Stimulated activated CD4-positive, alpha-beta T cell treated with anti-CD3 and anti-CD28 coated beads, Interleukin-4, amount 100 ng/mL, for 4 hours (primary cell): ENCODE results near the gene NCK1.

Source experiments
- DNase-seq, 2 experiments: peaks; one replicate each; pipeline ENCODE4 v3.0.0-alpha.2; 2020

NCK1 gene

DNA sequence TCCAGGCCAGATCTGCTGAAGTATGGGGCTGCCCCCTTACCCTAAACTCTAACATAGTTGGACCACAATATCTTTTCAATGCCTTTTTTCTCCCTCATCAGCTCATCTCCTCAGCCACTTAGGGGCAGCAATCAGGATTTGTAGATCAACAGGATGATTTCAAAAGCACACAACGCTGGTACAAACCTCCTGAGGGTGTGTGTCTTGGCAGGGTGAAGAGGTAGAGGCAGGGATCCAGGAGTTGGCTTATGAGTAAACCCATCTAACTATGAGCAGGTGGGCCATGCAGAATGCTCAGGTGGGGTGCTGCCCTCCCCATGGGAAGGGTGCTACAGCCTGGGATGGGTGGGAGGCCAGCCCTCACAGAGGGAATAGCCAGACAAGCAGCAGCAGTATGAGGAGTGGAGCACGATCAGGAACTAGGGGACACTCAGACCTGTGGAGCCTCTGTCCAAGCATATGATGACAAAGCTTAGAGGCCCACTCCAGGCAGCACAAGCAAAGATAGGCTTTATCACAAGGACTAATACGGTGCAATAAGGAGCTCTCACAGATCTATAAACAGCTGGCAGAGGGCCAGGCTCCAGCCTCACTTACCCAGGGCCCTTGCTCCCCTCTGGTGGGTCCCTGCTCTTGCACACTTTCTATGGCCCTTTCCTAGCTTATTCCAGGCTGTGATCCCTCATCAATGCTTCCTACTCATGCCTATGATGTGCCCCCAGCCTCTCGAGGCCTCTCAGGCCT lies 127.9 kb downstream of the NCK1 start:
- DNase-seq, result no peak

DNA sequence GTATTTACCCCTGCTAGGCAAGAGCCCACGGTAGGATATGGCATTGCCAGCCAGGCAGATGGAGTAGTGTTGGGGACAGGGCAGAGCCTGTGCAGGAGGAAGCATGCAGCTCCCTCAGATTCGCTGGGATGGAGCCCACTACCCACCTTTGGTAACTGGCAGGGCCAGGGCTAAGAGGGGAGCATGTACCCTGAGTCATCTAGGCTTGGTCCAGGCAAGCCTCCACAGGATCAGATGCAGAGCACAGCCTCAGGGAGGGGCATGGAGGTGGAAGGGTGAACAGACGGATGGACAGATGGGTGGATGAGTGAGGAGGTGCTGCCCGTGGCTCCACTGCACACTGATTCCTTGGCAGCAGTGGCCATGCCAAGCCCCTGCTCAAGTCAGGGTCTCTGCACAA lies 128.8 kb downstream of the NCK1 start:
- DNase-seq, result no peak

DNA sequence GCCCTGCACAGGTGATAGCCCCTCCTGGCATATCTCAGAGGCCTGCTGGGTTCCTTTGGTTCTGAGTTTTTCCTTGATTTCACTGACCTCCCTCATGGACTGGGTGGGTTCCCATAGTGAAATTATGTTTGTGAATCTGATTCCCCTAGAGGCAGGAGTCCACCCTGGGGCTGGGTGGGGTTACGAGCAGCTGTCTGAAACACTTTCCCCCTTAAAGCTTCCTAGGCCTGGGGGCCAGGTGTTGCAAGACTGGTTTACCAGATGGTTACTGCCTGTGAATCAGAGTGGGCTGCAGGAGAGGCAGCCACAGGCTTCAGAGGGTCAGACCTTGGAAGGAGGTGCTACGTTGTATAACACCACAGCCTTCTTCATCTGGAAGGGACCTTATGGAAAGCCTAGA lies 130.1 kb downstream of the NCK1 start:
- DNase-seq, result no peak

DNA sequence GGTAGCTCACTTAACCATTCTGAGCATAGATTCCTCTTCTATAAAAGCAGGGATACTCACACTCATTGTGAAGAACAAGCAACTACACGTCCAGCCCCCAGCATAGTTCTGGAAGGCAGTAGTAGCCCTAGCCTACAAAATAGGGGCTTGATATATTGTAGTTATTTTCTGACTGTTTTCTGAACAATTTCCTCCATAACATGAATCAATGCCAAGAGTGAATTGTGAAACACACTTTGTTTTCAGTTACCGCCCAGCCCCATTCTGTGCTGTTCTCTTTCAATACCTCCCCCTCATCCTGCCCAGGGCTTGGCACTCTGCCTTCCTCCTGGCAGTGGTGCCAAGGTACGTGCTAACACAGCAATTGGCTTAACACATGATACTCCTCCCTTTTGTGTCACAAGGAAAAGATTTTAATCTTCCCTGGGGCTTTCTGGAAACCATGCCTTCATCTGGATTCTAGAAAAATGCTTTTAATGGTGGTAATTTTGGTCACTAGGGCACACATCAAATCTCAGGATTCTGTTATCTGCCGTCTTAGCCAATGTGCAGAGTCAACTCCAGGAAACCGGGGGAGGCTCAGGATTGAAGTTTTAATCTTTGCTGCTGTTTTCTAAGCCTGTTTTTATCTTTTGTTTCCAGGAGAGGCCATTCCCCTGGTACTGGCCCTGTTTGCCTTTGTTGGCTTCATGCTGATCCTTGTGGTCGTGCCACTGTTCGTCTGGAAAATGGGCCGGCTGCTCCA lies 132.9 kb downstream of the NCK1 start:
- DNase-seq, result no peak

DNA sequence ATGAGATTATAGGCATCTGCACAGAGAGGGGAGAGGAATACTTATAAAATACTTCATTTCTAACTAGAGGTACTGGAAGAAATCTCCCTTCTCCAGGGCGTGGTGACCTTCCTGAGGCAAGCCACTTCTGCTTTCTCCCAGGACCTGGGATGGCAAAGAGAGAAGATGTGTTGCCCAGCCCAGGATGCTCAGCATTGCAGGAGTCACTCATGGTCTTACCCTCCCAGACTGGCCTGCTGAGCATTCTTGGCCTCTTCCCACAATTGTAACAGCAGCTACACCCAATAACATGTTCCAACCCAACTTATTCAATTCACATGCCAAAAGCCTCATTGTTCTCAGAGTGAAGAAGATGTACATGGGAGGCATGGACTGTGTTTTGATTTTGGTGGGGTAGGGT lies 133.6 kb downstream of the NCK1 start:
- no peak for DNase-seq
